Right lobe of liver (tissue), 4 donors: Measurements from ENCODE around the gene MYO1H.

Experiments
- CTCF ChIP-seq, 4 donors: fragments of 200-600 bp in 3 of 4; fragments of 450-650 bp in 1 of 4; IDR thresholded peaks; one replicate each; pipeline versions ENCODE4 v1.5.1 to v1.8.0; 2016 to 2022; ENCODE audit warnings: antibody characterized with exemption in 4 of 4, mild to moderate bottlenecking in 2 of 4
- POLR2A ChIP-seq: fragments of 450-650 bp; IDR thresholded peaks from one replicate; pipeline ENCODE4 v1.6.1; 2017; ENCODE audit warnings: antibody characterized with exemption, mild to moderate bottlenecking
- donor health status: DM: no; HTN: no; CAD: no.
- donor health status: DM: no; HTN: no; CAD: no.
- donor health status: DM: no; HTN: yes; CAD: no.

GRCh38 chr12:109387425-109388166 lies 39.9 kb downstream of the MYO1H start:
- no peak for TF ChIP-seq POLR2A
- peak; percentile 40 to 68 (median 61) for TF ChIP-seq CTCF (IDR thresholded peaks at IDR 0.05)
